Measurements from ENCODE around the gene ATP11A. TPM values are rescaled to one million over a fixed set of nuclear protein-coding genes. Genes with fewer than 3 reads are reported as not detected.

Gene ATP11A
- total and polyA plus RNA-seq, 9 of the 15 experiments (the other 6 are each of a cell fraction or from before 2014, with no cell fraction given) = 0.38 to 34.2 (median 4.2) TPM

- TF ChIP-seq AFF1 (IDR thresholded peaks at IDR 0.05; ENCODE audit: low read depth in 1 of 2, partially characterized antibody in 2 of 2) (no peak), ZNF785 (CRISPR knock-in tag; IDR thresholded peaks at IDR 0.05) (no peak), CEBPB (tag; IDR thresholded peaks at IDR 0.05) (peak; percentile 71), YBX1 (IDR thresholded peaks at IDR 0.05) (no peak), MECOM (CRISPR knock-in tag; IDR thresholded peaks at IDR 0.05) (no peak), POLR2A (conservative IDR thresholded peaks at IDR 0.05) (0 out of 2 replicates have a peak, but pooled peaks have one; percentile 1), RHOXF2B (CRISPR knock-in tag; conservative IDR thresholded peaks at IDR 0.05) (no peak), EGR1 (conservative IDR thresholded peaks at IDR 0.05) (no peak), ZBTB43 (CRISPR knock-in tag; IDR thresholded peaks at IDR 0.05) (no peak), CSDE1 (IDR thresholded peaks at IDR 0.05) (no peak)
Observed at GRCh38 chr13:112688560-112689302, 1.1 kb upstream of the ATP11A start (continued).
